ENCODE results near the gene NCR2. TPM values are rescaled to one million over a fixed set of nuclear protein-coding genes. Genes with fewer than 3 reads are reported as not detected.
A peak's percentile ranks its signal among the peaks of the same experiment; 100 is the strongest.
"Not testable (repeated sequence)": the region's sequence is repeated elsewhere in the genome, so short reads cannot be mapped to it uniquely, and the experiment has no call there.

NCR2 gene
- not detected in 2 replicates for total RNA-seq

DNA sequence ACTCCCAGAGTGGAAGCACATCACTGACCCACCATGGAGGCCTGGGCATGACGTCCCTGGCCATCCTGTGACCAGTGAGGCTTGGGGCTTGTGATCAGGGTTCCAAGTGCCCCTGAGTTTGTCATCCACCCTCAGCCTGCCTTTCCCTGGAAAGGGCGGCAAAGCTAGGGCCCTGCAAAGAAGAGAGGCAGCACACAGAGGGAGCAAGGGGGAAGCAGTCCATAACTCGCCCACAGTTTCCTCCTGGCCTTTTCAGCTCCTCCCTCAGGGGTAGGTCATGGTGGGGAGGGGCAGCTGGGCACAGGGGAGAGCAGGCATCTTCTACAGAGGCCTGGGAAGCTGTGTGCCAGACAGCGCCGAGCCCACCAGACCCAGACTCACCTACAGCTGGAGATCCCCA, at the start of gene NCR2:
TSS of gene NCR2 (plus strand) at position 313 of the 400 bp plus-strand sequence. CDS start 269 bp downstream, outside the sequence.
- DNase-seq = no peak

- DNase-seq = no peak
Measured at GRCh38 chr6:41286544-41287346, 48.7 kb upstream of the NCR2 start, which contains the start of gene TREM1. TSS of gene TREM1 (minus strand) at chr6:41286682. CDS start at chr6:41286655, 27 bp downstream.

GRCh38 chr6:41288030-41288753, 47.2 kb upstream of the NCR2 start:
- no peak for DNase-seq

- DNase-seq = no peak
Measured at GRCh38 chr6:41288754-41289129, 46.7 kb upstream of the NCR2 start.

- DNase-seq = no peak
Measured at GRCh38 chr6:41289815-41290214, 45.6 kb upstream of the NCR2 start.

GRCh38 chr6:41291717-41292116, 43.7 kb upstream of the NCR2 start:
- DNase-seq = no peak

DNA sequence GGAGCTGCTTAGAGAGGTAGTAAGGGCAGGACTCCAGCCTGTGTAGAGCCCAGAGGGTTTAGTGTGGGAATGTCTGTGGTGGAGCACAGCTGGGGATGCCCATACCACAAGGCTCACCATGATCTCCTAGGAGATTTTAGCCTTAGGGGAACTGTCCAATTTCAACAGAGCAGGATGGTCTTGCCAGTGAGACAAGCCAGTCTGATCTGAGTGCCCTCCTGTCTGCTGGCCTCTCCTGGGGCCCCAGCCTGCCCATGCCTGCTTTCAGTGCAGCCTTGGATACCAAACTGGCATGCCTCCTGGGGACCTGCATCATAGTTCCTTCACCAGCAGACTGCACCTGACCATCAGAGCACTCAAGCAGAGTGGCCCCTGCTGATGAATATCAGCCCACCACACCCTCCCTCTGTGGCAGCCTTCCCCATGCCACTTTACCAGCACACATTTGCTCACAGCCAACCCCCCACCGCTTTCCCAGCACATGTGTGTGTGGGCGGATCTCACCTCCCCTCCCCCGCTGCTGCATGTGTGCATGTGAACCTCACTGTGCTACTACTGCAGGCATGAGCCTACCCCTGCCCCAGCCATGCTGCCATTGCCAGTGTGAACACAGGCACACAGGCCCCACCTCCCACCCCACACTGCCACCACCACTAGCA, 41.1 kb upstream of the NCR2 start:
- no peak for DNase-seq

- not testable (repeated sequence) for DNase-seq
Measured at GRCh38 chr6:41297248-41297647, 38.2 kb upstream of the NCR2 start.

GRCh38 chr6:41298785-41299502, 36.5 kb upstream of the NCR2 start:
- no peak for DNase-seq

DNA sequence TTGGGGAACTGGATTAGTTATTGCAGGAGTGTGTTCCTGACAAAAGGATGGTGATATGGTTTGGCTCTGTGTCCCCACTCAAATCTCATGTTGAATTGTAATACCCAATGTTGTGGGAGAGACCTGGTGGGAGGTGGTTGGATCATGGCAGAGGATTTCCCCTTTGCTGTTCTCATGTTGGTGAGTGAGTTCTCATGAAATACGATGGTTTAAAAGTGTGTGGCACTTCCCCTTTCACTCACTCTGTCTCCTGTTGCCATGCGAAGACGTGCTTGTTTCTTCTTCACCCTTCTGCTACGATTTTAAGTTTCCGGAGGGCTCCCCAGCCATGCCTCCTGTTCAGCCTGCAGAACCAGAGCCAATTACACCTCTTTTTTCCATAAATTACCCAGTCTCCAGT, 32.8 kb upstream of the NCR2 start:
- DNase-seq = no peak

DNA sequence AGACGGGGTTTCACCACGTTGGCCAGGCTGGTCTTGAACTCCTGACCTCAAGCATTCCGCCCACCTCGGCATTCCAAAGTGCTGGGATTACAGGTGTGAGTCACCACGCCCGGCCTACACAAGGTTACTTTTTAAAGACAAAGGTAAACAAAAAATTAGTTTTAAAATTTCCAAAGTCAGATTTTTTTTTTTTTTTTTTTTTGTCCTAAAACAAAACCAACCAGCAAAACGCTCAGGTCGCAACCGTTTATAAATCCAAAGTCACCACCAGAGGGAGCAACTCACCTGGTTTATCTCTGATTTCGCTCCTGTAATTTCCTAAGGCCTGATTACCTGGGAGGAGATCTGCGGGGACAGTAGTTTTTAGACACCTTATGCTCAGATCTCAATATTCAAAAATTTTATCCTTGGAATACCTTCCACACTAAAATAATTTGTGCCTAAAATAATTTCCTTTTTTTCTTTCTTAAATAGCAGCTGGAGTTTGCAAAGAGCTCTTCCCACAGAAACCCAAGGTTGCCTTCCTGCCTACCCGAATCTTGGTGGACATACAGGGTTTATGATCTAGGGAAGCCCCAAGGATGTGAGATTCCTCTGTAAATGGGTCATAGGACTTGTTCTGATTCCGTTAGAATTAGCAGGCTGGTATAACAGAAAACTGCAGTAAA, 29.1 kb upstream of the NCR2 start:
- DNase-seq = peak; percentile 77

DNA sequence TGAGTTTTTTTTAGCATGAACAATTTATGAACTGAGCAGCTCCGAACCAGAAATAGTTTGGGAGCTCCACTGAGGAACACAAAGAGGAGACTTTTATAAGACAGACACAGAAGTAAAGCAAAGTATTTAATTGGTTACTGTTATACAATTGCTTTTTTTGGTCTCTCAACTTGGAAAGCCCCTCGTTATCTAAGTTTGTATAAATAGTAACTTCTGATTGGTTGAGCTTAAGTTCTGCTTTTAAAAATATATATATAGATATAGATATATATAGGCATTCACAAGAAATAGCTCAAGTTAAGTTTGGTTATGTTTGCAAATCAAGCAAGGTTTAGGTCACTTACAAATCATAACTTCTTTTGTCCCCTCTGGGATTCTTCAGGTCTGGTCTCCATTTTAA, 20.2 kb upstream of the NCR2 start:
- DNase-seq = no peak

GRCh38 chr6:41315943-41316620, 19.3 kb upstream of the NCR2 start:
- no peak for DNase-seq

- DNase-seq = no peak
Measured at GRCh38 chr6:41318261-41318653, 17.2 kb upstream of the NCR2 start.

GRCh38 chr6:41318654-41319565, 16.5 kb upstream of the NCR2 start:
- peak; percentile 88 for DNase-seq

DNA sequence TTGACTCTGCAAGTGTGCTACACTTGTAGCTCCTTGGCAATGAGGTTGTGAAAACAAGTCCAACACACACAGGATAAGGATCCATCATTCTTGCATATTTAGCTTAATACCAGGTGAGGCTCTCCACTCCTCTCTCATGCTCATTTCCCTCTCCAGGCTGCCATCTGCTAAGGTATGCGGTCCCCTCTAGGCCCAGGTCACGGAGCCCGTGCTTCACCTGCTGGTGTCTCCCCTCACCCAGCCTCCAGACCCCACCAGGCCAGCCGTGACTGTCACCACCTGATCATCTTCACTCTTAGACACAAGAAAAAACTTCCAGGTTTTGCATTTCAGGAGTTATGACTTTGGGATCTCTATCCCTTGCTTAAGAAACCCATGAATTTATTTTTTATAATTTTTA, 14.2 kb upstream of the NCR2 start:
- no peak for DNase-seq

- no peak for DNase-seq
Measured at GRCh38 chr6:41325446-41326066, 9.9 kb upstream of the NCR2 start.

- no peak for DNase-seq
Measured at GRCh38 chr6:41326092-41326491, 9.3 kb upstream of the NCR2 start.

DNA sequence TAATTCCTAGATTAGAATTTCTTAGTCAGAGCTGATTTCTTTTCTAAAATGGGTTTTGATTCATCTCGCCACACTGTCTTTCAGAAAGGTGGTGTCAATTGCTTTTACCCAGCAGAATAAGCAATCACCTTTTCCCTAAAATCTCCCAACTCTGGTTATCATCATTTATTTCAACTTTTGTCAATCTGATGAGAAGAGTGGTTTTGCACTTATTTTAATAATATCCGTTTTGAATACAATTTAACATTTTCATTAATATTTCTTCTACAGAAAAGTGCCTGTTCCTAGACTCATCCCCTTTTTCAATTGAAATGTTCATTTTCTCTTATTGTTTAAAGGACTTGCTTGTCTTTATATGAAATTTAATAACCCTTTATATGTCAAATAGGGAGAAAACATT, 8.2 kb upstream of the NCR2 start:
- DNase-seq = no peak
